Mucosa of descending colon (tissue), 3 donors: ENCODE measurements around the gene PTBP1. TPM values are rescaled to one million over a fixed set of nuclear protein-coding genes. Genes with fewer than 3 reads are reported as not detected.
"Not testable (repeated sequence)": the region's sequence is repeated elsewhere in the genome, so short reads cannot be mapped to it uniquely, and the experiment has no call there.

Experiments used
- ATAC-seq: fragments of 200-7000 bp; cut with Tn5 transposase; one replicate; pipeline ENCODE4 v1.9.1; 2020; ENCODE audit warnings: mild to moderate bottlenecking, moderate library complexity
- DNase-seq, 3 donors: peaks; one replicate each; pipeline ENCODE4 v3.0.0-alpha.2; 2020
- H3K36me3 ChIP-seq: fragments of 200-600 bp; one replicate; pipeline ENCODE4 v1.8.0; 2021; ENCODE audit warnings: low read depth, mild to moderate bottlenecking
- H3K4me1 ChIP-seq: fragments of 200-600 bp; one replicate; pipeline ENCODE4 v1.8.0; 2021; ENCODE audit warnings: low read depth, mild to moderate bottlenecking
- H3K4me3 ChIP-seq: fragments of 200-600 bp; one replicate; pipeline ENCODE4 v1.8.0; 2021; ENCODE audit warnings: mild to moderate bottlenecking
- H3K9me3 ChIP-seq: fragments of 200-600 bp; one replicate; pipeline ENCODE4 v1.8.0; 2021; ENCODE audit warnings: mild to moderate bottlenecking
- CTCF ChIP-seq: fragments of 200-600 bp; IDR thresholded peaks from one replicate; pipeline ENCODE4 v1.8.0; 2022; ENCODE audit warnings: antibody characterized with exemption, mild to moderate bottlenecking
- intact Hi-C, 2 donors: fragments of 100-400 bp; cut with DNase I in 1 of 2; cut with micrococcal nuclease in 1 of 2; formaldehyde crosslinking; loops; one replicate each; pipeline versions ENCODE4 v1.11.0 to v1.11.1; 2022; cut with DNase I, micrococcal nuclease
- total RNA-seq, 3 donors: library from RNA; stranded (reverse); fragmentation: NEBNext Ultra II Directional in 2 of 3; extraction: Animal tissue kit (Norgen Biotek cat#: 25700) in 2 of 3; gene quantifications; one replicate each; pipeline versions ENCODE4 v1.2.1 to v1.2.4, GENCODE V29; 2021 to 2023
- donor health status: DM: no; HTN: no; CAD: no; lungs with moderate emphysema.
- donor health status: DM: no; HTN: no; CAD: no.
- donor health status: DM: no; HTN: yes; CAD: no.

PTBP1 gene
- total RNA-seq, 3 donors from 2014 or later = 204 to 305 (median 281) TPM

- intact Hi-C loops = no loop called here
- no peaks in the 10 kb centered on the region for H3K36me3 ChIP-seq
- no peak for DNase-seq
- H3K9me3 ChIP-seq = no peaks in the 10 kb centered on the region
- ATAC-seq = no peak
- peaks cover 10% of the 10 kb centered on the region for H3K4me1 ChIP-seq
- TF ChIP-seq CTCF = no peak
- no peak overlapping the region for H3K4me3 ChIP-seq
These were observed 48.7 kb downstream of the PTBP1 start for GRCh38 chr19:845707-846521.

- no peak for DNase-seq
- intact Hi-C loops = no loop called here
- Histone ChIP-seq H3K9me3 (no peaks in the 10 kb centered on the region), H3K36me3 (no peaks in the 10 kb centered on the region), H3K4me3 (no peak overlapping the region), H3K4me1 (peaks cover 8% of the 10 kb centered on the region)
- ATAC-seq = no peak
- TF ChIP-seq CTCF = no peak
These were observed 51.2 kb downstream of the PTBP1 start for GRCh38 chr19:848386-848921.

GRCh38 chr19:849195-849594 is 51.9 kb downstream of the PTBP1 start:
- H3K4me3 ChIP-seq, H3K4me1 ChIP-seq, ATAC-seq, intact Hi-C loops, DNase-seq, H3K9me3 ChIP-seq, H3K36me3 ChIP-seq: not testable (repeated sequence)

- DNase-seq (peak; percentile 75 to 86 (median 75)), ATAC-seq (peak; percentile 84)
- TF ChIP-seq CTCF = no peak
- Histone ChIP-seq H3K4me1 (peaks cover 3% of the 10 kb centered on the region), H3K9me3 (no peaks in the 10 kb centered on the region), H3K36me3 (no peaks in the 10 kb centered on the region), H3K4me3 (no peak overlapping the region)
- intact Hi-C loops = loop anchor here in 1 of 2 donors (10.0 kb wide), 1 partner anchor 134 kb away; the partner anchor contains the start of gene WDR18
These were observed 53.1 kb downstream of the PTBP1 start for GRCh38 chr19:850221-850978.

GRCh38 chr19:850979-851335 is 53.7 kb downstream of the PTBP1 start:
- Histone ChIP-seq H3K4me1 (peaks cover 3% of the 10 kb centered on the region), H3K4me3 (no peak overlapping the region), H3K9me3 (no peaks in the 10 kb centered on the region), H3K36me3 (no peaks in the 10 kb centered on the region)
- intact Hi-C loops = loop anchor here in 1 of 2 donors (10.0 kb wide), 1 partner anchor 134 kb away; the partner anchor contains the start of gene WDR18
- no peak for ATAC-seq
- DNase-seq = no peak
- no peak for TF ChIP-seq CTCF
